H7 (cell line): Measurements from ENCODE around the gene VSTM2L. TPM values are rescaled to one million over a fixed set of nuclear protein-coding genes. Genes with fewer than 3 reads are reported as not detected.

Source experiments
- DNase-seq: peaks from one replicate; pipeline ENCODE4 v3.0.0; 2012
- H3K27me3 ChIP-seq: 2 replicates; pipeline ENCODE4 v1.6.0; 2011; ENCODE audit warnings: mild to moderate bottlenecking, low read length; ENCODE audit not compliant: control insufficient read depth, insufficient read depth
- H3K36me3 ChIP-seq: replicated peaks from 2 replicates; pipeline ENCODE4 v1.5.1; 2011; ENCODE audit warnings: low read length; ENCODE audit not compliant: control insufficient read depth, insufficient read depth
- H3K4me3 ChIP-seq: 2 replicates; pipeline ENCODE4 v1.5.1; 2011; ENCODE audit warnings: low read depth, mild to moderate bottlenecking, control low read depth, low read length, moderate library complexity; ENCODE audit not compliant: insufficient read depth
- total RNA-seq: library from RNA; depleted of rRNA; stranded (reverse); fragments of >200 nt; shearing (Covaris generic); gene quantifications from 2 replicates; pipeline ENCODE4 v1.2.3, GENCODE V29; 2014

Gene VSTM2L
- total RNA-seq, 1 experiment from 2014 or later, result 5.8 TPM

DNA sequence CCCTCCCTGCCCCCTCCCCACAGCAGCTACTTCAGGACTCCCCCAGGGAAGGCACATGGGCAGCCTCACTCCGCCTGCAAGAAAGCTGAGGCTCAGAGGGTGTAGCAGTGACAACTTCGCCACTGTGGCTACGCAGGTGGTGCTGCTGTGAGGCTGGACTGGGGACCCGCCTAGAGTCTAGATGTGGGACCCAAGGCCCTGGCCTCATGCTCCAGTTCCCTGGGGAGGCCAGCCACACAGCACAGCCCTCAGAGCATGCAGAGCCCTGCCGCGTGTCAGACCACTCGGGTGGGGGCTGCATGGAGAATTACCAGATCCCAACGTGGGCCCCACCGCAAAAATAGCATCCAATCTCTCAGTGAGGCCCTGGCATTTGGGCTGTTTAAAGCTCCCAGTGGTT is 30.8 kb upstream of the VSTM2L start:
- peaks cover 2% of the 10 kb centered on the region; the same call in 1 of the 2 replicates for H3K36me3 ChIP-seq
- DNase-seq, result peak; percentile 19
- H3K27me3 ChIP-seq, result no peaks in the 10 kb centered on the region
- no peak overlapping the region for H3K4me3 ChIP-seq

DNA sequence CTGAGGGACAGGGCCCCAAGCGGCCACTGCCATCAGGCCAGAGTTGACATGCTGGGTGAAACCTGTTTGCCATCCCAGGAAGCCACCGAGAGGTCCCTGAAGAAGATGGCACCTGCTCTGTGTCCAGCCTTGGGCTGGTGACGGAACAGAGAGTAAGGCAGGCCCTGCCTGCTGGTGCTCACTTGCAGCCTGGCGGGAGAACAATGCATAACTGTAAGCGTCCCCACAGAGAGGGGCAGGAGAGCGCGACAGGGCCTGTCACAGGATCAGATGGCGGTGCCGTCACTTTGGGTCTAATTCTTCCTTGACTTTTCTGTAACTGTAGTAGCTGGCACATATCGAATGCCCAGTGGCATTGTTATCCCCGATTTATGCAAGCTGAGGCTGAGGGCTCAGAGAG is 29.0 kb upstream of the VSTM2L start:
- no peaks in the 10 kb centered on the region for H3K27me3 ChIP-seq
- H3K4me3 ChIP-seq, result no peak overlapping the region
- H3K36me3 ChIP-seq, result peaks cover 2% of the 10 kb centered on the region; the same call in 1 of the 2 replicates
- peak; percentile 26 for DNase-seq

DNA sequence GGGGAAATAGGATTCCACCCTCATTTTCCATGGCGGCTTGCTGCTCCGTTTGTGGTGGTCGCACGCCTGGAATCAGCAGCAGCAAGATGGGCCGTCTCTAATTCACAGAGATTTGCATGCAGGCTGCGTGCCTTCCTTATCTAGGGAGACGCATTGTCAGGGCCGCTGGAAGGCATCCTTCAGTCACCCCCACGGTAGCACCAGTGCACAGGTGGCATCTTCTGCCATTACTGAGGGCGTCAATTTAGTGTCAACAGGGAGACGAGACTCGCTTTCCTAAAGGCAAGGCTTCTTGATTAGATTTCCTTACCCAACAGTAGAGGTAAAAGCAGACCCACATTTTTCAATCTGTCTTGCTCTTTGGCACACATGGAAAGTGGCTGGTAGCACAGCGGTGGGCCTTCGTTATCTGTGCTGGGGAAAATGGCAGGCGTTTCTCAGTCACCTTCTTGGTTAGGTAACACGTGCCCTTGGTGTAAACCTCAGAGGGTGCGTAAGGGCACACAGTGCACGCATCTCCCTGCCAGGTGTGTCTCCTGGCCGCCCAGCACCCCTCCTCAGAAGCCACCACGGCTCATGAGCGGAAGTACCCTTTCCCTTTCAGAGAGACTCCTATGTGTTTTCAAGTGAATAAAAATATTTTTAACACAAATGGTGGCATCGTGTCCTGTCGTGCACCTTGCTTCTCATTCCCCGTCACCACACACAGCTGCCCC is 27.3 kb upstream of the VSTM2L start:
- Histone ChIP-seq H3K27me3 (no peaks in the 10 kb centered on the region), H3K4me3 (no peak overlapping the region), H3K36me3 (peaks cover 2% of the 10 kb centered on the region; the same call in 1 of the 2 replicates)
- peak; percentile 22 for DNase-seq

DNA sequence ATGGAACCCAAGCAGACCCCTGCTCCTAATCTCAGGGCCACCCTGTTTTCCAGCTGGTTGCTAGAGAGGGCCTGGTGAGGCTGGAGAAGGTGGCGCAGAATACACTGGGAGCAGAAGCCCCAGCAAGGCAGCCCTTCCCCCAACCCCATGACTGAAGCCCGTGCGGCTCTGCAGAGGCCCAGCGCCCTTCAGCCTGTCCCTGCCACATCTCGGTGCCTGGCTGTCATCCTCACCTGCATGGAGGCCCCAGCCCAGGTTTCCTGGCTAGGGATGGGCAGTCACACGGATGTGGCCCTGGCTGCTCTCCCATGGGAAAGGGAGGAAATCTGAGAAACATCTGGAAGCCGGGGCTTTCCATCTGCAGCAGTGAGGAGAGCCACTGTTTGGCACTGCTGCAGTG is 26.1 kb upstream of the VSTM2L start:
- no peak for DNase-seq
- H3K27me3 ChIP-seq, result no peaks in the 10 kb centered on the region
- no peaks in the 10 kb centered on the region; the same call in 1 of the 2 replicates for H3K36me3 ChIP-seq
- no peak overlapping the region for H3K4me3 ChIP-seq

DNA sequence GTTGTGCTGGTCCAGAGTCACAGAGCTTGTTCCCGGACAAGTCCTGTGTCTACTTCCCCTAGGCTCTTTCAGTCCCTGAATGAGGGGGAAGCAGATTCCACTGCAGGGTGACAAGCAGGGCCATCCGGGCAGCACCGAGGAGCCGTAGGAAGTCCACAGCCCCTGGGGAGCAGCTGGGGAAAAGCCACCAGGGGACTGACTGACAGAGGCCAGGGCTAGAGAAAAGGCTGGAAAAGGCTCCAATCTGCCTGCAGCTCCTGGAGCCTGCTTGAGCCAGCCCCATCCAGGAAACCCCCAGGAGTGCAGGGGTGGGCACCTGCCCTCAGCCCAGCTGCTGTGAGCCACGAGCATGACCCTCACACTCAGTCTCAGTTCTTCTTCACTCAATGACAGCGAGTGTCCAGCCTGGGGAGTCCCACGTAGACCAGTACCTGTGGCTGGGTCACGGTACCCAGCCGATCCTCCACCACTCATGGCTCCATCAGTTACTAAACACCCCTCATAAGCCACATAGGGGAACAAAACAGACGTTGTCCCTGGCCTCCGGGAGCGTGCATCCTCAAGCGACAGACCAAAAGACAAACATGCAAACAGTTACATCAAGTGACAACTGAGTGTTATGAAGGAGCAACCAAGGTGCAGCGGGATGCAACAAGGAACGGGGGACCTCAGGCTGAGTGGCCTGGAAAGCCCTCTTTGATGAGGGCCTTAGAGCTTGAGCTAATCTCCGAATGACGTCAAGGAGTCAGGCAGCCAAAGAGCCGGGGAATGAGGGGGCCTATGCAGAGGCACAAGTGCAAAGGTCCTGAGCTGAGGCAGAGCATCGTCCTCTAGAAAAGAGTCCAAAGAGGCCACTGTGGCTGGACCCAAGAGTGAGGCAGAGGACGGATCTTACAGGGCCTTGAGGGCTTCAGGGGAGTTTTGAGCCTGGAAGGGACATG is 24.8 kb upstream of the VSTM2L start:
- Histone ChIP-seq H3K36me3 (no peaks in the 10 kb centered on the region; the same call in 1 of the 2 replicates), H3K27me3 (no peaks in the 10 kb centered on the region), H3K4me3 (no peak overlapping the region)
- DNase-seq, result no peak

DNA sequence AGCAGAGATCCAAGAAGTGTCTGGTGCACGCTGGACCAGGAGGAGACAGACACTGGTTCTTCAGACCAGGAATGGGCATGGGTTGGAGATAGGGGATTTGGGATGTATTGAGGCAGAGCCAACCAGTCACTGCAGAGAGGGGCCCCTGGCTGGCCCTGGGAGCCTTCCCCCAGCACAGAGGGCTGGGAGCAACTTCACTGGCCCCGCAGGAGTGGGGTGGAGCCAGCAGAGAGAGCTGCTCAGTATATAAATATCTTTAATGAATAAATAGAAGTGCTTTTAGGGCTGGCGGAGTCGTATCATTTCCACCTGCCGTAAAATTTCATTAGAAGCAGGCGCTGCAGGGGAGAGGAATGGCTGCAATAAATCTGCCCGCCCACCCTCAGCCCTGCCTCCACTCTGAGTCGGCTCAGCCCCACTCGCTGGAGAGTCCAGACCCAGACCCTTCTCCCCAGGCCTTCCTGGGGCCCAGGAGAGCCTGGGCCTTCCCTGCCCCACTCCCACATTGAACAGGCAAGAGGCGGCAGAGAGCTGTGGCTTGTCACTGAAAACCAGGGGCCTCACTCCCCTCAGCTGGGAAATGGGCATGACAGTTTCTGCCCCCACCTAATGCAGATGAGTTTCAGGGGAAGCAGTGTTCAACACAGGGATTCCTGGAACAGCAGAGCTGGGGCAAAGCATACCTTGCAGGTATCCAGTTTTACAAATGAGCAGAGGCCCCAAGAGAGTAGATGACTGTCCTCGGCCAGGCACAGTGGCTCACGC is 23.9 kb upstream of the VSTM2L start:
- Histone ChIP-seq H3K36me3 (no peaks in the 10 kb centered on the region; the same call in 1 of the 2 replicates), H3K4me3 (no peak overlapping the region), H3K27me3 (no peaks in the 10 kb centered on the region)
- DNase-seq, result no peak

DNA sequence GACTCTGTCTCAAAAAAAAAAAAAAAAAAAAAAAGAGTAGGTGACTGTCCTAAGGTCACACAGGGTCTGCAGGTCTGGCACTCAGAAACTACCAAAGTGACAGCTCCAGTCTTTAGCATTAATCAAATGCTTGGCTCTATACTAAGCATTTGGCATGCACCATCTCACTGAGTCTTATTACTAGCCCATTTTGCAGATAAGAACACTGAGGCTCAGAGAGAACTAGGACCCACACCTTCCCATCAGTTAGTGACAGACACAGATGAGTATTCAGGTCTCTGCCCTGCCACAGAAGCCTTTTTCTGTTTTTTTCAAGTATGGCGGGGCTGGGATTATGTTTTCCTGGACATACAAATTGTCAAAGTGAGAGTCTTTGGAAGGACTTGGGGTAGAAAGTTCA is 23.1 kb upstream of the VSTM2L start:
- Histone ChIP-seq H3K27me3 (no peaks in the 10 kb centered on the region), H3K4me3 (no peak overlapping the region)
- no peak for DNase-seq

DNA sequence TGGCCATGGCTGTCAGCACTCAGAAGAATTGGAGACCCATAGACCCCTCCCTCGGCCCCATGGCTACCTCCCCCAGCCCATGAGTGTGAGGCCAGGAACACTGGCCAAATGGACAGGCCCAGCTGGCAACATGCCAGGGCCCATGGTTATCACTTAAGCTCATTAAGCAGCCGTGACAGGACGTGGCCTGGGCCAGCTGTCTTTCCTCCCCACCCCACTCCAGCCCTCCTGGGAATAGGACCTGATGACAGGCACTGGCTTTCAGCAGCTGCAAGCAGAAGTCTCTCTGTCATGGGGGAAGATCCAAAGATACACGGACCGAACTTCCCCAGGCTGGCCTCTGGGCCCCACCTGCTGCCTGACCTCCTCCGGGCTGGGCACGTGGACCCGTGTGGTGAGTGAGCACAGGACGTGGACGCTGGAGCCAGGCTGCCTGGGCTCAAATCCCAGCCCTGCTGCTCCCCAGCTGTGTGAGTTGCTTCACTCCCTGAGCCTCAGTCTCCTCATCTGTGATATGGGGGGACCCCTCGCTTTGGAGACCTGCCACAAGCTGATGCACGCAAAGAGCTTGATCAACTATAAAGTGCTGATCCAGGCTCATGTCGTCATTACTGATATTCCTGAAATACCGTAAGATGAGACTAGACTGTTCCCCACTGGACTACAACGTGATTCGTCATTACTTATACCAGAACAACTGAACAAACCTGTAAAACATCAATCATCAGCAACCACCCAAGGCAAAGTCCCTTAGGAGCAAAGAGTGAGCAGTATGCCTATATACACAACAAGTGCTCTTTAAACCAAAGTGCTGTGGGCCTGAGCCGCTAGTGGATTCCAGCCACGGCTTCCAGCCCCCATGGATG is 22.0 kb upstream of the VSTM2L start:
- no peak for DNase-seq
- Histone ChIP-seq H3K27me3 (no peaks in the 10 kb centered on the region), H3K36me3 (no peaks in the 10 kb centered on the region), H3K4me3 (no peak overlapping the region)

More for the DNA sequence above, 23.1 kb upstream of the VSTM2L start:
- H3K36me3 ChIP-seq, result no peaks in the 10 kb centered on the region

DNA sequence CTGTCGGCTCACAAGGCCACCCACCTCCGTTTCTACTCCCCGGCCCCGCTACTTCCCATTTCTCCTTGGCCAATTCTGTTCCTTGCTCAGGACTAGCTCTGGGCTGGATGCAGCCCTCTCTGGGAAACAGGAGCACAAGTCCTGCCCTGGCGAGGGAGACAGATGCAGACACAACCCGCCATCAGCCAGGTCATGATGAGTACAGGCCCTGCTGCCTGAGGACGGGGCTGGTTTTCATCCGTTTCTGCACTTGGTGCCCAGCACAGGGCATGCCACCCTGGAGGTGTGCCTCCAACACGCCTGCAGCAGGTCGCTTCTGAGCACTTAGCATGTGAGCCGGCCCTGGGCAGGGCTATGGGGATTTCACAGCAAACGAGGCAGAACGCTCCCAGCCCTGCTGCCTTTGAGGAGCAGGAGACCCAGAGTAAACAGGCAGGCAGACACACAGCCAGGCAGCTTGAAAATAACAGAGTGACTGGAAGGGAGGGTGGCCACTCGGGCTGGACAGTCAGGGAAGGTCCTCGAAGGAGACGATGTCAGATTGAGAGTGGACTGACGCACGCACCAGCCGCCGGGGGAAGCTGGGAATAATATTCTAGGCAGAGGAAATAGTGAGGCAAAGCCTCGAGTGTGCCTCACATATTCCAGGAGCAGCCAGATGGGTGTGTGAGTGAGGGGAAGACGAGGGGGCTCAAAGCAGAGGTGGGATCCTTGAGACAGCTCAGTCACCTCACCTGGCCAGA is 21.2 kb upstream of the VSTM2L start:
- no peaks in the 10 kb centered on the region for H3K27me3 ChIP-seq
- H3K36me3 ChIP-seq, result no peaks in the 10 kb centered on the region
- no peak overlapping the region for H3K4me3 ChIP-seq
- DNase-seq, result no peak

DNA sequence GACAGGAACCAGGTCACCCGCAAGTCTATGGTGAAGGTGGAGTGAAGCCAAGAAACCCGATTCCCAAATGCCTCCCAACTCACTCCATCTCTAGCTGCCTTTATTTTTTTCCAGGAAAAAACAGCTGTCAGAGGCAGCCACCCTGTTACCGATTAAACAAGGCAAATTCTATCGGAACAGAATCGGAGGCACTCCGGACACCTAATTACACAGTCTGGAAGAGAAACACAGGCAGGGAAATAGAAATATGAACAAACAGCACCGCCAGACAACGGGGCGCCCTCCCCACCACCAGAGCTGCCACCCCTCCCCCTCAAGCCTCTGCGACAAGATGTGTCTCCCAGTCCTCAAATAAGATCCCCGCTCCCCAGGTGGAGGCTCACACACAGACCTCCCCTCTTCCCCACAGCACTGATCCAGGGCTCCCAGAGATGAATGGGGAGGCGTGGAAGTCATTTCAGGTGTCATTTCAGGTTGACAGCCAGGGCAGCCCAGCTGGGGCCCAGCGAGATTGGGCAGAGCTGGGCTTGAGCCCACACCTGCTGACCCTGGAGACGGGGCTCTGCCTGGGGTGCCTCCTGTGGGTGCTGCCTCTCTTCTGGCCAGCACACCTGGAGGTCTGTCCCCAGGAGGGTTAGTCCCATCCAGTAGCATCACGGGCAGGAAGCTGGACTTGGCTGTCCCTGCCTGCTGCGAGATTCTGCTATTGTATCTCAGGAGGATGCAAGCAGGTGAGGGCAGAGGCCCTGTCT is 19.8 kb upstream of the VSTM2L start:
- Histone ChIP-seq H3K36me3 (no peaks in the 10 kb centered on the region), H3K27me3 (no peaks in the 10 kb centered on the region), H3K4me3 (no peak overlapping the region)
- no peak for DNase-seq

DNA sequence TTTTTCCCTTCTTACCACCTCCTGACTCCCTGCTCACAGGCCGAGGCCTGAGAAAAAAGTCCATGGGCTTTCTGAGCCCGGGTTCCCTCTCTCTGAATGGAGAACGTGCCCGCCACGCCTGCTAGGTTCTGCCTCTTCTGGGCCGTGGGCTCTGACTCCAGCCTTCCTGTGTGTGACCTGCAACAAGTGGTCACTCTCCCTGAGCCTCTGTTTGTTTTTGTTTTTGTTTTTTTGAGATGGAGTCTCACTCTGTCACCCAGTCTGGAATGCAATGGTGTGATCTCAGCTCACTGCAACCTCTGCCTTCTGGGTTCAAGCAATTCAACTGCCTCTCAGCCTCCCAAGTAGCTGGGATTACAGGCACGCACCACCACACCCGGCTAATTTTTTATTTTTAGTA is 17.9 kb upstream of the VSTM2L start:
- Histone ChIP-seq H3K27me3 (no peaks in the 10 kb centered on the region), H3K36me3 (no peaks in the 10 kb centered on the region), H3K4me3 (no peak overlapping the region)
- no peak for DNase-seq

DNA sequence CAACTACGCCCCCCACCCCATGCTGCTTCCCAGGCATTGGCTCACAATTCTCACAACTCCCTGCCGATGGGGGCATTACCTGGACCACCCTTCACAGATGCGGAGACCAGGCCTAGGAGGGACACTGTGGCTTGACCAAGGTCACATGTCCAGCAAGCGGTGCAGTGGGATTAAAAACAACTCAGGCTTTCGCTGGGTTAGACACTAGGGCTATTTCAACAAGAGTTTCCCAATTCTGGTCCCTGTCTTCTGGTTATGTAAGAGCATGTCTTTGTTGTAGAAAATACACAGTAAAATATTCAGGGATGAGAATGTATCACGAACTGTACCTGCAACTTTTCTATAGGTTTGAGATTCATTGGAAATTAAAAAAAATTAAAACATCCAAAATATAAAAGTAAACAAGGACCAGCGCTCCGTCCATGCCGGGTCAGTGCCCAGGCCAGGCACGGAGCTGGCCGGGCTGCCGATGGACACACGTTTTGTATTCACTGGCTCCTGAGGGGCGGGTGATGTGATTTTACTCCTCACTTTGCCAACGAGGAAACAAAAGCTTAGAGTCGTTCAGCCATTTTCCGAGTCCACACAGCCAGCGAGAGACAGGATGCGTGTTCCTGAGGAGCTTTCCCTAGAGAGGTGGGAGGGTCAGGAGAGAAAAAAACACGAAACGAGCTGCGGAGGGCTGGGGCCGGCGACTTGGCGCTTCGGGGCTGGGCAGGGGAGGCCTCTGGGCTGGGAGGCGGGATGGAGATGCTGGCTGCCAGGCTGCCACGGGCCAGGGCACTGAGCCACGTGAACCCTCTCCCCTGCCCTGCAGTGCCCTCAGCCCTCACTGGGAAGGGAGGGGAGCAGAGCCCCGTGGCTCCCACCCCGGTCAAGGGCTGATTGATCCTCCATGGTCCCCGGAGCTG is 17.1 kb upstream of the VSTM2L start:
- no peak for DNase-seq
- Histone ChIP-seq H3K27me3 (no peaks in the 10 kb centered on the region), H3K36me3 (no peaks in the 10 kb centered on the region), H3K4me3 (no peak overlapping the region)
